Endothelial cell of umbilical vein (primary cell): Measurements from ENCODE around the gene ACTN1. TPM values are rescaled to one million over a fixed set of nuclear protein-coding genes. Genes with fewer than 3 reads are reported as not detected.

Source experiments
- BruUV-seq: library from RNA; stranded (reverse); fragments of 400-500 nt; replicated peaks from 2 replicates; lab custom pipeline; 2021; lab: Mats Ljungman, UMichigan
- CTCF ChIA-PET: fragments of 300-600, 350-600 bp; sonication (Branson Sonifier 250); formaldehyde crosslinking; loops from one replicate; lab custom pipeline; 2021; ENCODE audit warnings: antibody characterized with exemption, inconsistent platforms; lab: Charles Lee
- POLR2A ChIA-PET: fragments of 300-600, 350-600 bp; sonication (Branson Sonifier 250); formaldehyde crosslinking; loops from one replicate; lab custom pipeline; 2021; ENCODE audit warnings: antibody characterized with exemption, inconsistent platforms; lab: Charles Lee
- DNase-seq: peaks from one replicate; pipeline ENCODE4 v3.0.0-alpha.2; 2011; ENCODE audit warnings: low read depth, low spot score
- FAIRE-seq: peaks from 2 replicates; lab custom pipeline; 2011; peaks lifted over from hg19 to GRCh38; lab: Jason Lieb, UNC
- H2AFZ ChIP-seq: 2 replicates; pipeline ENCODE4 v1.6.0; 2012; ENCODE audit warnings: low read depth, low read length, control low read depth, inconsistent platforms
- H3K27ac ChIP-seq: 2 replicates; pipeline ENCODE4 v1.5.1; 2011; ENCODE audit warnings: low read depth, mild to moderate bottlenecking, control low read depth, low read length, moderate library complexity; ENCODE audit not compliant: insufficient read depth
- H3K27me3 ChIP-seq, 2 experiments: 2 replicates each; pipeline versions ENCODE4 v1.6.0 to v1.6.1; 2011; ENCODE audit warnings: low read length in 2 of 2, mixed read lengths in 1 of 2; ENCODE audit not compliant: control insufficient read depth in 2 of 2, insufficient read depth in 2 of 2
- H3K36me3 ChIP-seq, 2 experiments: 2 replicates in 1 of 2; 3 replicates in 1 of 2; pipeline ENCODE4 v1.5.1; 2011; ENCODE audit warnings: low read length in 2 of 2, mild to moderate bottlenecking in 1 of 2, moderate library complexity in 1 of 2; ENCODE audit not compliant: control insufficient read depth in 2 of 2, insufficient read depth in 2 of 2; ENCODE audit errors: extremely low read depth in 1 of 2
- H3K4me1 ChIP-seq: 3 replicates; pipeline ENCODE4 v1.5.1; 2011; ENCODE audit warnings: mild to moderate bottlenecking, low read length; ENCODE audit not compliant: control insufficient read depth, insufficient read depth; ENCODE audit errors: extremely low read depth
- H3K4me2 ChIP-seq: 2 replicates; pipeline ENCODE4 v1.6.1; 2011; ENCODE audit warnings: low read length, control low read depth, mixed read lengths; ENCODE audit not compliant: insufficient read depth
- H3K4me3 ChIP-seq, 3 experiments: fragments of 200-600 bp in 1 of 3; sonication (generic), shearing (Covaris generic) in 1 of 3; replicated peaks in 1 of 3; 2 replicates each; pipeline ENCODE4 v1.5.1; 2011 to 2016; ENCODE audit warnings: control low read depth in 3 of 3, low read length in 3 of 3, mild to moderate bottlenecking in 2 of 3, inconsistent platforms in 1 of 3, low read depth in 1 of 3, moderate library complexity in 1 of 3; ENCODE audit not compliant: insufficient read depth in 1 of 3
- H3K79me2 ChIP-seq: 2 replicates; pipeline ENCODE4 v1.6.0; 2012; ENCODE audit warnings: low read length, inconsistent platforms; ENCODE audit not compliant: control insufficient read depth, insufficient read depth
- H3K9ac ChIP-seq: replicated peaks from 2 replicates; pipeline ENCODE3; 2011; ENCODE audit warnings: low read length, control low read depth; ENCODE audit not compliant: insufficient read depth; ENCODE audit errors: extremely low read depth
- H3K9me1 ChIP-seq: replicated peaks from 3 replicates; pipeline ENCODE4 v1.6.0; 2011; ENCODE audit warnings: mild to moderate bottlenecking, low read length; ENCODE audit not compliant: control insufficient read depth, insufficient read depth; ENCODE audit errors: extremely low read depth
- H3K9me3 ChIP-seq: replicated peaks from 2 replicates; pipeline ENCODE4 v1.5.1; 2012; ENCODE audit warnings: low read length, inconsistent platforms; ENCODE audit not compliant: control insufficient read depth, insufficient read depth
- H4K20me1 ChIP-seq: replicated peaks from 2 replicates; pipeline ENCODE3; 2011; ENCODE audit warnings: mild to moderate bottlenecking, low read length; ENCODE audit not compliant: control insufficient read depth, insufficient read depth; ENCODE audit errors: extremely low read depth
- EZH2 ChIP-seq: IDR thresholded peaks from 2 replicates; pipeline ENCODE4 v1.6.1; 2012; ENCODE audit warnings: borderline replicate concordance, low read depth, mild to moderate bottlenecking, moderate library complexity, low read length, inconsistent platforms; ENCODE audit not compliant: severe bottlenecking
- FOS ChIP-seq: IDR thresholded peaks from 2 replicates; pipeline ENCODE4 v1.6.1; 2011; ENCODE audit warnings: mild to moderate bottlenecking, low read length, moderate library complexity, borderline replicate concordance; ENCODE audit not compliant: insufficient read depth
- GATA2 ChIP-seq: IDR thresholded peaks from 2 replicates; pipeline ENCODE4 v1.7.0; 2011; ENCODE audit warnings: low read depth, mild to moderate bottlenecking, moderate library complexity, mixed read lengths, low read length; ENCODE audit not compliant: insufficient read length, insufficient read depth
- JUN ChIP-seq: IDR thresholded peaks from 2 replicates; pipeline ENCODE4 v1.6.1; 2011; ENCODE audit warnings: borderline replicate concordance, low read depth; ENCODE audit not compliant: insufficient read length, insufficient read depth
- MYC ChIP-seq: IDR thresholded peaks from one replicate; pipeline ENCODE4 v1.6.1; 2011; ENCODE audit warnings: mild to moderate bottlenecking, low read depth, low read length
- POLR2A ChIP-seq: IDR thresholded peaks from 2 replicates; pipeline ENCODE4 v1.6.1; 2012; ENCODE audit warnings: low read depth, mild to moderate bottlenecking, control low read depth, low read length
- POLR2AphosphoS5 ChIP-seq: IDR thresholded peaks from 2 replicates; pipeline ENCODE4 v1.6.1; 2012; ENCODE audit warnings: low read depth, mild to moderate bottlenecking, control low read depth, low read length, moderate library complexity; ENCODE audit not compliant: insufficient read depth
- dilution Hi-C: fragments of 300-500 bp; cut with MboI; formaldehyde crosslinking; loops from one replicate; pipeline ENCODE4 v1.15.0; 2019; ENCODE audit warnings: low sequenced_read_pairs; ENCODE audit not compliant: extremely low pct_ligation_motif_present
- intact Hi-C: fragments of 100-400 bp; cut with micrococcal nuclease; formaldehyde crosslinking; loops from one replicate; pipeline ENCODE4 v1.10.0; 2022
- polyA plus RNA-seq, 4 experiments: library from polyadenylated mRNA; depleted of rRNA in 3 of 4; stranded (reverse) in 3 of 4; unstranded in 1 of 4; fragments of >200 nt; gene quantifications; 2 replicates each; pipeline versions ENCODE4 v1.2.1 to v1.2.3, GENCODE V29; 2011 to 2012; ENCODE audit warnings: missing spikeins in 1 of 4
- total RNA-seq: library from RNA; stranded (reverse); gene quantifications from 2 replicates; pipeline ENCODE4 v1.2.3, GENCODE V29; 2021
- TF ChIP-seq, protein P1 (sequence below), 2 donors: IDR thresholded peaks; 1 replicate in 1 of 2; 2 replicates in 1 of 2; pipeline ENCODE4 v1.5.1; 2011; ENCODE audit warnings: low read length in 2 of 2, mild to moderate bottlenecking in 2 of 2, moderate library complexity in 2 of 2, control low read depth in 1 of 2, inconsistent platforms in 1 of 2, low read depth in 1 of 2; ENCODE audit not compliant: insufficient read depth in 1 of 2; ENCODE audit errors: extremely low read depth in 1 of 2
- TF ChIP-seq, protein P2 (sequence below): IDR thresholded peaks from 2 replicates; pipeline ENCODE4 v1.6.1; 2011; ENCODE audit not compliant: insufficient read depth, insufficient read length

ACTN1 gene
- total and polyA plus RNA-seq, 2 donors (not counting 3 experiments of a cell fraction or from before 2014, with no cell fraction given), result 442 to 463 TPM

DNA sequence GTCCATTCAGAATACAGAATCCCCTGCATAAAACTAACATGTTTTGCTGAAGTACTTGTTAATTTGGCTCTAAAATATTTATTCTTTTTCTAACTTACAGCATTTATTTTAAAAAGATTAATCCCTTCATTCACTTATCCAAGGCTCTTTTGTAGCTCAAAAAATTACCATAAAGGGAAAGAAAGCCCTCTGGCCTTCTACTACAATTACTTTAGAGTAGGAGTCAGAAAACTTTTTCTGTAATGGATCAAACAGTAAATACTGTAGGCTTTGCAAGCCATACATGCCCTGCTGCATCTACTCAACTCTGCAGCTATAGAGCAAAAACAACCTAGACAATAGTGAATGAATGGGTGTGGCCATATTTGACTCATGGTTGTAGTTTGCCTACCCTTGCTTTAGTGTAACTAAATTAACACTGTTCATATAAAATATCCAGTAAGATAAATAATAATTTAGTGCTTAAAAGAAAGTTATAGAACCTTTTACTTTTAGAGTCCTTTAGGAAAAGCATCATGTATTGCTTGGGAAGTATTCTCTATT is 112.0 kb downstream of the ACTN1 start:
- no peak overlapping the region for H2AFZ ChIP-seq
- POLR2A ChIA-PET, result no interaction called here
- FAIRE-seq (no peak), DNase-seq (no peak)
- H3K9ac ChIP-seq, result no peak overlapping the region
- BruUV-seq, result no TSS peak
- H3K9me3 ChIP-seq, result peaks cover 1% of the 10 kb centered on the region
- no peaks in the 10 kb centered on the region for H3K79me2 ChIP-seq
- TF ChIP-seq POLR2A (no peak), POLR2AphosphoS5 (no peak), MYC (no peak), GATA2 (no peak), JUN (no peak), EZH2 (no peak), FOS (no peak)
- TF ChIP-seq, protein P1, sequence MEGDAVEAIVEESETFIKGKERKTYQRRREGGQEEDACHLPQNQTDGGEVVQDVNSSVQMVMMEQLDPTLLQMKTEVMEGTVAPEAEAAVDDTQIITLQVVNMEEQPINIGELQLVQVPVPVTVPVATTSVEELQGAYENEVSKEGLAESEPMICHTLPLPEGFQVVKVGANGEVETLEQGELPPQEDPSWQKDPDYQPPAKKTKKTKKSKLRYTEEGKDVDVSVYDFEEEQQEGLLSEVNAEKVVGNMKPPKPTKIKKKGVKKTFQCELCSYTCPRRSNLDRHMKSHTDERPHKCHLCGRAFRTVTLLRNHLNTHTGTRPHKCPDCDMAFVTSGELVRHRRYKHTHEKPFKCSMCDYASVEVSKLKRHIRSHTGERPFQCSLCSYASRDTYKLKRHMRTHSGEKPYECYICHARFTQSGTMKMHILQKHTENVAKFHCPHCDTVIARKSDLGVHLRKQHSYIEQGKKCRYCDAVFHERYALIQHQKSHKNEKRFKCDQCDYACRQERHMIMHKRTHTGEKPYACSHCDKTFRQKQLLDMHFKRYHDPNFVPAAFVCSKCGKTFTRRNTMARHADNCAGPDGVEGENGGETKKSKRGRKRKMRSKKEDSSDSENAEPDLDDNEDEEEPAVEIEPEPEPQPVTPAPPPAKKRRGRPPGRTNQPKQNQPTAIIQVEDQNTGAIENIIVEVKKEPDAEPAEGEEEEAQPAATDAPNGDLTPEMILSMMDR (IDR thresholded peaks at IDR 0.05; ENCODE audit: extremely low read depth in 1 of 2, insufficient read depth in 1 of 2, low read depth in 1 of 2, low read length in 2 of 2), result no peak
- TF ChIP-seq, protein P2, sequence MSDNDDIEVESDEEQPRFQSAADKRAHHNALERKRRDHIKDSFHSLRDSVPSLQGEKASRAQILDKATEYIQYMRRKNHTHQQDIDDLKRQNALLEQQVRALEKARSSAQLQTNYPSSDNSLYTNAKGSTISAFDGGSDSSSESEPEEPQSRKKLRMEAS, result no peak
- H4K20me1 ChIP-seq, result no peaks in the 10 kb centered on the region
- H3K4me2 ChIP-seq, result no peak overlapping the region
- H3K27me3 ChIP-seq, result no peaks in the 10 kb centered on the region
- H3K9me1 ChIP-seq, result no peaks in the 10 kb centered on the region
- intact Hi-C loops (no loop called here), dilution Hi-C loops (no loop called here)
- H3K36me3 ChIP-seq, result peaks cover 11 to 12% of the 10 kb centered on the region in 2 experiments
- H3K4me3 ChIP-seq, result no peak overlapping the region
- H3K4me1 ChIP-seq, result no peaks in the 10 kb centered on the region
- no peak overlapping the region for H3K27ac ChIP-seq
- CTCF ChIA-PET, result interaction anchor here (1.2 to 6.9 kb wide), 4 partner anchors 9 to 240 kb away, joined by 3 to 36 read pairs (median 12); no protein-coding TSS in a partner anchor
